ENCODE results near the gene FIGNL2. TPM values are rescaled to one million over a fixed set of nuclear protein-coding genes. Genes with fewer than 3 reads are reported as not detected.

FIGNL2 gene
- total and polyA plus RNA-seq, 2 of the 13 experiments (the other 11 are each of a cell fraction or from before 2014, with no cell fraction given), result 0.82 to 1.00 TPM

- no peak for TF ChIP-seq USF2 (IDR thresholded peaks at IDR 0.05; ENCODE audit: low read depth, low read length)
- TF ChIP-seq USF2 (CRISPR knock-in tag; IDR thresholded peaks at IDR 0.05; ENCODE audit: borderline replicate concordance), result no peak
- TF ChIP-seq NFYB (CRISPR knock-in tag; IDR thresholded peaks at IDR 0.05), result no peak
- TF ChIP-seq PAF1 (CRISPR knock-in tag; IDR thresholded peaks at IDR 0.05), result no peak
- no peak for TF ChIP-seq MIXL1 (CRISPR knock-in tag; IDR thresholded peaks at IDR 0.05)
- TF ChIP-seq, protein P1, sequence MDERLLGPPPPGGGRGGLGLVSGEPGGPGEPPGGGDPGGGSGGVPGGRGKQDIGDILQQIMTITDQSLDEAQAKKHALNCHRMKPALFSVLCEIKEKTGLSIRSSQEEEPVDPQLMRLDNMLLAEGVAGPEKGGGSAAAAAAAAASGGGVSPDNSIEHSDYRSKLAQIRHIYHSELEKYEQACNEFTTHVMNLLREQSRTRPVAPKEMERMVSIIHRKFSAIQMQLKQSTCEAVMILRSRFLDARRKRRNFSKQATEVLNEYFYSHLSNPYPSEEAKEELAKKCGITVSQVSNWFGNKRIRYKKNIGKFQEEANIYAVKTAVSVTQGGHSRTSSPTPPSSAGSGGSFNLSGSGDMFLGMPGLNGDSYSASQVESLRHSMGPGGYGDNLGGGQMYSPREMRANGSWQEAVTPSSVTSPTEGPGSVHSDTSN (CRISPR knock-in tag; IDR thresholded peaks at IDR 0.05), result no peak
- no peak for TF ChIP-seq ZNF557 (CRISPR knock-in tag; IDR thresholded peaks at IDR 0.05)
- TF ChIP-seq SAP130 (CRISPR knock-in tag; IDR thresholded peaks at IDR 0.05; ENCODE audit: low read depth), result 0 out of 2 replicates have a peak, but pooled peaks have one; percentile 15
- TF ChIP-seq SPEN (CRISPR knock-in tag; IDR thresholded peaks at IDR 0.05; ENCODE audit: low read depth), result no peak
- TF ChIP-seq ZKSCAN1 (IDR thresholded peaks at IDR 0.05; ENCODE audit: low read length), result no peak
- no peak for TF ChIP-seq ZNF780A (CRISPR knock-in tag; IDR thresholded peaks at IDR 0.05)
- TF ChIP-seq HIVEP1 (CRISPR knock-in tag; IDR thresholded peaks at IDR 0.05), result no peak
- no peak for TF ChIP-seq ARNTL (CRISPR knock-in tag; IDR thresholded peaks at IDR 0.05)
- TF ChIP-seq ZSCAN30 (CRISPR knock-in tag; IDR thresholded peaks at IDR 0.05), result no peak
- TF ChIP-seq CEBPG (CRISPR knock-in tag; IDR thresholded peaks at IDR 0.05), result 0 out of 2 replicates have a peak, but pooled peaks have one; percentile 18
- TF ChIP-seq ZNF687 (CRISPR knock-in tag; IDR thresholded peaks at IDR 0.05), result peak; percentile 42; the same call in 1 of the 2 replicates
- no peak for TF ChIP-seq REL (CRISPR knock-in tag; conservative IDR thresholded peaks at IDR 0.05)
- TF ChIP-seq CREB1 (IDR thresholded peaks at IDR 0.05), result no peak
- no peak for TF ChIP-seq CREB1 (CRISPR knock-in tag; IDR thresholded peaks at IDR 0.05)
- TF ChIP-seq SP4 (CRISPR knock-in tag; IDR thresholded peaks at IDR 0.05), result no peak; the same call in 1 of the 2 replicates
- TF ChIP-seq, protein P2, sequence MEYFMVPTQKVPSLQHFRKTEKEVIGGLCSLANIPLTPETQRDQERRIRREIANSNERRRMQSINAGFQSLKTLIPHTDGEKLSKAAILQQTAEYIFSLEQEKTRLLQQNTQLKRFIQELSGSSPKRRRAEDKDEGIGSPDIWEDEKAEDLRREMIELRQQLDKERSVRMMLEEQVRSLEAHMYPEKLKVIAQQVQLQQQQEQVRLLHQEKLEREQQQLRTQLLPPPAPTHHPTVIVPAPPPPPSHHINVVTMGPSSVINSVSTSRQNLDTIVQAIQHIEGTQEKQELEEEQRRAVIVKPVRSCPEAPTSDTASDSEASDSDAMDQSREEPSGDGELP (IDR thresholded peaks at IDR 0.05; ENCODE audit: borderline replicate concordance, low read depth), result no peak
- TF ChIP-seq SATB2 (CRISPR knock-in tag; IDR thresholded peaks at IDR 0.05), result no peak
- no peak for TF ChIP-seq TCF7L2 (IDR thresholded peaks at IDR 0.05; ENCODE audit: low read depth, low read length)
- TF ChIP-seq AKAP8 (CRISPR knock-in tag; IDR thresholded peaks at IDR 0.05), result no peak
- no peak for TF ChIP-seq KLF12 (CRISPR knock-in tag; IDR thresholded peaks at IDR 0.05; ENCODE audit: borderline replicate concordance)
Measured at GRCh38 chr12:51855586-51856428, 7.3 kb upstream of the FIGNL2 start (continued).

All from HepG2 (cell line).